MCF 10A (cell line): ENCODE measurements around the gene B9D2. TPM values are rescaled to one million over a fixed set of nuclear protein-coding genes. Genes with fewer than 3 reads are reported as not detected.
A peak's percentile ranks its signal among the peaks of the same experiment; 100 is the strongest.

Experiments
- BruUV-seq: library from RNA; stranded (reverse); fragments of 400-500 nt; replicated peaks from 2 replicates; lab custom pipeline; 2021; lab: Mats Ljungman, UMichigan
- CTCF ChIA-PET: fragments of 300-600 bp; sonication (Branson Sonifier 250); formaldehyde crosslinking; extraction: SDS; loops from one replicate; lab custom pipeline; 2021; ENCODE audit warnings: antibody characterized with exemption, inconsistent platforms; lab: Yijun Ruan, JAX
- POLR2A ChIA-PET: fragments of 300-600, 350-650 bp; sonication (Branson Sonifier 250); formaldehyde crosslinking; extraction: SDS; loops from one replicate; lab custom pipeline; 2020; ENCODE audit warnings: antibody characterized with exemption, inconsistent platforms; lab: Yijun Ruan, JAX
- DNase-seq: peaks from one replicate; pipeline ENCODE4 v3.0.0-alpha.2; 2018; ENCODE audit not compliant: unreplicated experiment
- H3K27ac Mint-ChIP-seq: one replicate; pipeline ENCODE4 v1.8.0; 2022; ENCODE audit warnings: mild to moderate bottlenecking, low read depth, mixed read lengths; ENCODE audit not compliant: unreplicated experiment
- H3K27me3 Mint-ChIP-seq: one replicate; pipeline ENCODE4 v1.8.0; 2022; ENCODE audit warnings: mixed read lengths; ENCODE audit not compliant: insufficient read depth, unreplicated experiment
- H3K36me3 Mint-ChIP-seq: one replicate; pipeline ENCODE4 v1.8.0; 2022; ENCODE audit warnings: mild to moderate bottlenecking, moderate library complexity, mixed read lengths; ENCODE audit not compliant: insufficient read depth, unreplicated experiment
- H3K4me1 Mint-ChIP-seq: one replicate; pipeline ENCODE4 v1.8.0; 2022; ENCODE audit warnings: mixed read lengths; ENCODE audit not compliant: insufficient read depth, unreplicated experiment
- H3K4me3 Mint-ChIP-seq: one replicate; pipeline ENCODE4 v1.8.0; 2022; ENCODE audit warnings: mild to moderate bottlenecking, moderate library complexity, mixed read lengths; ENCODE audit not compliant: unreplicated experiment
- H3K9me3 Mint-ChIP-seq: one replicate; pipeline ENCODE4 v1.8.0; 2022; ENCODE audit warnings: mixed read lengths; ENCODE audit not compliant: unreplicated experiment
- CTCF ChIP-seq: fragments of 200-600 bp; IDR thresholded peaks from one replicate; pipeline ENCODE4 v1.8.0; 2022; ENCODE audit warnings: antibody characterized with exemption, mild to moderate bottlenecking; ENCODE audit not compliant: unreplicated experiment
- intact Hi-C: fragments of 100-400 bp; cut with micrococcal nuclease; formaldehyde crosslinking; loops from 2 replicates; pipeline ENCODE4 v1.14.1; 2022
- total RNA-seq: library from RNA; stranded (reverse); gene quantifications from 2 replicates; pipeline ENCODE4 v1.2.3, GENCODE V29; 2022

B9D2 gene
- total RNA-seq, 1 experiment from 2014 or later = 5.7 TPM

GRCh38 chr19:41399091-41399490 is 35.1 kb upstream of the B9D2 start:
- H3K27me3 Mint-ChIP-seq = no peaks in the 10 kb centered on the region
- H3K27ac Mint-ChIP-seq = peak overlapping the region; percentile 99
- DNase-seq = no peak
- no peaks in the 10 kb centered on the region for H3K9me3 Mint-ChIP-seq
- no peak for TF ChIP-seq CTCF
- peaks cover 17% of the 10 kb centered on the region for H3K36me3 Mint-ChIP-seq
- POLR2A ChIA-PET = interaction anchor here (1.6 to 2.6 kb wide), 4 partner anchors 10 to 72 kb away, joined by 8 to 19 read pairs (median 12); partner anchors contain the start of genes B9D2 and DMAC2
- peaks cover 25% of the 10 kb centered on the region for H3K4me1 Mint-ChIP-seq
- intact Hi-C loops = loop anchor here (5.0 kb wide), 1 partner anchor 47 kb away; the partner anchor contains the start of gene TGFB1
- BruUV-seq = no TSS peak
- CTCF ChIA-PET = interaction anchor here (1.0 kb wide), 1 partner anchor 32 kb away, joined by 3 read pairs; no protein-coding TSS in a partner anchor
- peak overlapping the region; percentile 99 for H3K4me3 Mint-ChIP-seq

GRCh38 chr19:41398598-41398997 is 34.6 kb upstream of the B9D2 start:
- peaks cover 22% of the 10 kb centered on the region for H3K36me3 Mint-ChIP-seq
- ChIA-PET POLR2A (interaction anchor here (0.9 to 2.6 kb wide), 6 partner anchors 11 to 88 kb away, joined by 3 to 19 read pairs (median 10); partner anchors contain the start of genes B9D2 and DMAC2), CTCF (interaction anchor here (0.6 to 1.0 kb wide), 2 partner anchors 32 to 86 kb away, joined by 3 read pairs; no protein-coding TSS in a partner anchor)
- DNase-seq = no peak
- H3K27me3 Mint-ChIP-seq = no peaks in the 10 kb centered on the region
- TF ChIP-seq CTCF = no peak
- H3K27ac Mint-ChIP-seq = peak overlapping the region; percentile 99
- peaks cover 25% of the 10 kb centered on the region for H3K4me1 Mint-ChIP-seq
- intact Hi-C loops = loop anchor here (5.0 kb wide), 1 partner anchor 46 kb away; the partner anchor contains the start of gene TGFB1
- BruUV-seq = no TSS peak
- no peaks in the 10 kb centered on the region for H3K9me3 Mint-ChIP-seq
- H3K4me3 Mint-ChIP-seq = peak overlapping the region; percentile 99

GRCh38 chr19:41398050-41398418 is 34.1 kb upstream of the B9D2 start:
- Mint-ChIP-seq H3K36me3 (peaks cover 24% of the 10 kb centered on the region), H3K4me1 (peaks cover 25% of the 10 kb centered on the region), H3K27me3 (no peaks in the 10 kb centered on the region), H3K9me3 (no peaks in the 10 kb centered on the region), H3K4me3 (peak overlapping the region; percentile 99), H3K27ac (peak overlapping the region; percentile 99)
- no peak for DNase-seq
- TF ChIP-seq CTCF = no peak
- ChIA-PET POLR2A (interaction anchor here (0.9 to 2.6 kb wide), 6 partner anchors 11 to 88 kb away, joined by 3 to 19 read pairs (median 10); partner anchors contain the start of genes B9D2 and DMAC2), CTCF (interaction anchor here (0.6 to 1.0 kb wide), 2 partner anchors 33 to 86 kb away, joined by 3 read pairs; no protein-coding TSS in a partner anchor)
- intact Hi-C loops = loop anchor here (5.0 kb wide), 1 partner anchor 46 kb away; the partner anchor contains the start of gene TGFB1
- no TSS peak for BruUV-seq
